HepG2 (cell line): ENCODE results near the gene CUL7. TPM values are rescaled to one million over a fixed set of nuclear protein-coding genes. Genes with fewer than 3 reads are reported as not detected.
A peak's percentile ranks its signal among the peaks of the same experiment; 100 is the strongest.

ENCODE experiments used
- ARNT ChIP-seq: fragments of 450-650 bp; IDR thresholded peaks from 2 replicates; pipeline ENCODE4 v1.6.1; 2017
- BCL3 ChIP-seq: sonication (generic); formaldehyde crosslinking; IDR thresholded peaks from 2 replicates; pipeline ENCODE4 v1.5.1; 2020; ENCODE audit warnings: mild to moderate bottlenecking, missing genetic modification reagents, moderate library complexity
- BCL6 ChIP-seq: IDR thresholded peaks from 2 replicates; pipeline ENCODE4 v1.6.1; 2016; ENCODE audit warnings: missing genetic modification reagents, missing compliant biosample characterization
- CCDC6 ChIP-seq: sonication (generic); formaldehyde crosslinking; IDR thresholded peaks from 2 replicates; pipeline ENCODE4 v1.8.1; 2022; ENCODE audit warnings: mild to moderate bottlenecking, missing genetic modification reagents, moderate library complexity
- CSRNP1 ChIP-seq: sonication (generic); formaldehyde crosslinking; IDR thresholded peaks from 2 replicates; pipeline ENCODE4 v1.8.1; 2023; ENCODE audit warnings: mild to moderate bottlenecking, missing genetic modification reagents
- EP300 ChIP-seq, 3 experiments: sonication (generic) in 1 of 3; formaldehyde crosslinking in 1 of 3; IDR thresholded peaks; 2 replicates each; pipeline versions ENCODE4 v1.5.1 to v1.6.1; 2011 to 2020; ENCODE audit warnings: low read depth in 2 of 3, low read length in 2 of 3, borderline replicate concordance in 1 of 3, improper control_type of control experiment in 1 of 3, mild to moderate bottlenecking in 1 of 3, missing genetic modification reagents in 1 of 3, moderate library complexity in 1 of 3
- FOXJ3 ChIP-seq: sonication (generic); formaldehyde crosslinking; IDR thresholded peaks from 2 replicates; pipeline ENCODE4 v1.4.0; 2020; ENCODE audit warnings: missing genetic modification reagents, mild to moderate bottlenecking, borderline replicate concordance
- GLI4 ChIP-seq: sonication (generic); formaldehyde crosslinking; IDR thresholded peaks from 2 replicates; pipeline ENCODE4 v1.5.1; 2020; ENCODE audit warnings: missing genetic modification reagents, mild to moderate bottlenecking, moderate library complexity, borderline replicate concordance
- HDAC2 ChIP-seq: sonication (generic); formaldehyde crosslinking; IDR thresholded peaks from 2 replicates; pipeline ENCODE4 v1.4.0; 2020; ENCODE audit warnings: missing genetic modification reagents
- HIVEP1 ChIP-seq: sonication (generic); formaldehyde crosslinking; IDR thresholded peaks from 2 replicates; pipeline ENCODE4 v1.4.0; 2020; ENCODE audit warnings: mild to moderate bottlenecking, missing genetic modification reagents
- HOXA5 ChIP-seq: sonication (generic); formaldehyde crosslinking; IDR thresholded peaks from 2 replicates; pipeline ENCODE4 v1.4.0; 2020; ENCODE audit warnings: missing genetic modification reagents
- MATR3 ChIP-seq: sonication (generic); formaldehyde crosslinking; IDR thresholded peaks from 2 replicates; pipeline ENCODE4 v1.4.0; 2020; ENCODE audit warnings: missing genetic modification reagents
- NBN ChIP-seq: fragments of 450-650 bp; conservative IDR thresholded peaks from 2 replicates; pipeline ENCODE4 v1.6.1; 2017
- PHF21A ChIP-seq: sonication (generic); formaldehyde crosslinking; IDR thresholded peaks from 2 replicates; pipeline ENCODE4 v1.5.0; 2020; ENCODE audit warnings: mild to moderate bottlenecking, missing genetic modification reagents
- RAD51 ChIP-seq: fragments of 450-650 bp; IDR thresholded peaks from 2 replicates; pipeline ENCODE4 v1.6.1; 2016; ENCODE audit warnings: borderline replicate concordance
- RARA ChIP-seq: IDR thresholded peaks from 2 replicates; pipeline ENCODE4 v1.6.1; 2016; ENCODE audit warnings: missing genetic modification reagents, missing compliant biosample characterization
- TCF7 ChIP-seq: sonication (generic); IDR thresholded peaks from 2 replicates; pipeline ENCODE4 v1.6.1; 2016; ENCODE audit warnings: antibody characterized with exemption, low read depth
- XRCC5 ChIP-seq: fragments of 200-400 bp; formaldehyde crosslinking; optimal IDR thresholded peaks from 2 replicates; pipeline ENCODE3; 2017; ENCODE audit warnings: mild to moderate bottlenecking, low read length
- ZFY ChIP-seq: sonication (generic); formaldehyde crosslinking; IDR thresholded peaks from 2 replicates; pipeline ENCODE4 v1.4.0; 2020; ENCODE audit warnings: missing genetic modification reagents
- ZMAT3 ChIP-seq: sonication (generic); formaldehyde crosslinking; conservative IDR thresholded peaks from 2 replicates; pipeline ENCODE4 v1.7.0; 2021; ENCODE audit warnings: missing genetic modification reagents
- ZNF121 ChIP-seq: sonication (generic); formaldehyde crosslinking; IDR thresholded peaks from 2 replicates; pipeline ENCODE4 v1.5.0; 2020; ENCODE audit warnings: mild to moderate bottlenecking, missing genetic modification reagents
- ZNF280B ChIP-seq: sonication (generic); formaldehyde crosslinking; IDR thresholded peaks from 2 replicates; pipeline ENCODE4 v1.5.0; 2020; ENCODE audit warnings: missing genetic modification reagents, mild to moderate bottlenecking, borderline replicate concordance
- ZNF292 ChIP-seq: sonication (generic); formaldehyde crosslinking; IDR thresholded peaks from 2 replicates; pipeline ENCODE4 v1.8.1; 2022; ENCODE audit warnings: mild to moderate bottlenecking, low read depth, missing genetic modification reagents, borderline replicate concordance
- ZNF326 ChIP-seq: sonication (generic); formaldehyde crosslinking; IDR thresholded peaks from 2 replicates; pipeline ENCODE4 v1.4.0; 2020; ENCODE audit warnings: missing genetic modification reagents, borderline replicate concordance
- ZNF652 ChIP-seq: IDR thresholded peaks from 2 replicates; pipeline ENCODE4 v1.6.1; 2016; ENCODE audit warnings: low read depth, borderline replicate concordance
- ZNF747 ChIP-seq: sonication (generic); formaldehyde crosslinking; IDR thresholded peaks from 2 replicates; pipeline ENCODE4 v1.8.1; 2023; ENCODE audit warnings: missing genetic modification reagents, mild to moderate bottlenecking, borderline replicate concordance
- polyA plus RNA-seq, 8 experiments: library from polyadenylated mRNA; depleted of rRNA in 3 of 8; stranded (reverse) in 7 of 8; unstranded in 1 of 8; fragments of >200 nt; fragmentation: Illumina TruSeq in 4 of 8; extraction: Trizol in 4 of 8; gene quantifications; 2 replicates each; pipeline versions ENCODE4 v1.2.1 to v1.2.3, GENCODE V29; 2011 to 2016; ENCODE audit warnings: low read depth in 4 of 8, missing spikeins in 1 of 8, mixed read lengths in 1 of 8; ENCODE audit not compliant: insufficient read depth in 1 of 8
- total RNA-seq, 5 experiments: library from RNA; depleted of rRNA; stranded (reverse); fragments of >200 nt; fragmentation: Illumina TruSeq; extraction: Trizol; gene quantifications; 2 replicates each; pipeline ENCODE4 v1.2.3, GENCODE V29; 2016; ENCODE audit warnings: low read depth in 1 of 5

CUL7 gene
- total and polyA plus RNA-seq, 2 of the 13 experiments (the other 11 are each of a cell fraction or from before 2014, with no cell fraction given): 32.0 to 60.7 TPM

- peak; percentile 78; the same call in 1 of the 2 replicates for TF ChIP-seq CSRNP1 (CRISPR knock-in tag)
- TF ChIP-seq ZNF652 (CRISPR knock-in tag): peak; percentile 41; the same call in 1 of the 2 replicates
- no peak for TF ChIP-seq ZNF121 (CRISPR knock-in tag)
- peak; percentile 78 for TF ChIP-seq RARA (CRISPR knock-in tag)
- peak; percentile 91 for TF ChIP-seq GLI4 (CRISPR knock-in tag)
- peak; percentile 84 for TF ChIP-seq PHF21A (CRISPR knock-in tag)
- peak; percentile 47; the same call in 1 of the 2 replicates for TF ChIP-seq CCDC6 (CRISPR knock-in tag)
- TF ChIP-seq ZNF292 (CRISPR knock-in tag): peak; percentile 71; the same call in 1 of the 2 replicates
- no peak for TF ChIP-seq NBN
- 0 out of 4 replicates have a peak, but pooled peaks have one; percentile 6 to 28 for TF ChIP-seq EP300 (IDR thresholded peaks at IDR 0.05; ENCODE audit: low read depth in 2 of 2, low read length in 2 of 2)
- TF ChIP-seq EP300 (CRISPR knock-in tag; IDR thresholded peaks at IDR 0.05; ENCODE audit: borderline replicate concordance): no peak; the same call in 1 of the 2 replicates
- no peak; the same call in 1 of the 2 replicates for TF ChIP-seq HOXA5 (CRISPR knock-in tag)
- TF ChIP-seq BCL3 (CRISPR knock-in tag): 0 out of 2 replicates have a peak, but pooled peaks have one; percentile 60
- TF ChIP-seq ZNF747: peak; percentile 68; the same call in 1 of the 2 replicates
- TF ChIP-seq TCF7: peak; percentile 27; the same call in 1 of the 2 replicates
- TF ChIP-seq HIVEP1 (CRISPR knock-in tag): peak; percentile 74
- TF ChIP-seq HDAC2 (CRISPR knock-in tag): peak; percentile 84
- TF ChIP-seq RAD51: no peak
- TF ChIP-seq FOXJ3 (CRISPR knock-in tag): no peak
- TF ChIP-seq ZNF280B: peak; percentile 55; the same call in 1 of the 2 replicates
- peak; percentile 56 for TF ChIP-seq ZFY (CRISPR knock-in tag)
- no peak for TF ChIP-seq ARNT
- TF ChIP-seq ZMAT3 (CRISPR knock-in tag): no peak; the same call in 1 of the 2 replicates
- peak; percentile 24; the same call in 1 of the 2 replicates for TF ChIP-seq BCL6 (CRISPR knock-in tag)
- no peak for TF ChIP-seq ZNF326
- TF ChIP-seq XRCC5: peak; percentile 78
- TF ChIP-seq MATR3 (CRISPR knock-in tag): no peak
Observed at GRCh38 chr6:43060034-43060754, 6.5 kb upstream of the CUL7 start (continued).
